DMS153 treated with DMSO at 0.1 percent for 48 hours (cell line): ENCODE data around the gene EXOC3L2.

ENCODE experiments used
- DNase-seq: peaks from one replicate; lab custom pipeline; 2025; ENCODE audit not compliant: unreplicated experiment; lab: John Stamatoyannopoulos, UW

Gene EXOC3L2

GRCh38 chr19:45222724-45223123, 22.5 kb downstream of the EXOC3L2 start:
- no peak for DNase-seq

GRCh38 chr19:45218911-45219743, 26.1 kb downstream of the EXOC3L2 start:
- DNase-seq: no peak

DNA sequence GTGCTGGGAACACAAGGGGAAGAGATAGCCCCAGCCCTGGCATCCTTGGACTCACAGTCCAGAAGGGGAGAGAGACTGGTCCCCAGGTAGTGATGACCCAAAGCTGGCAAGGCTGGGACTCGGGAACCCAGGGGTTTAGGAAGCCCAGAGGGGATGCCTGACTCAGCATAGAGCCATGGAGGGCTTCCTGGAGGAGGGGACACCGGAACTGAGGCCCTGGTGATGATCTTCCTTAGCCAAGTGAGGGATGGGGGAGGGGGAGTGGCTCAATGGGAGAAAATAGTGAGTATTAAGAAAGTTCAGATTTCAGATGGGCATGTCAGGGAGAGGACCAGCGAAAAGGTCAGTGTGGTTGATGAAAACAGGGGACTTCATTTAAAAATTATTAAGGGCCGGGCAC, 26.8 kb downstream of the EXOC3L2 start:
- DNase-seq: no peak

DNA sequence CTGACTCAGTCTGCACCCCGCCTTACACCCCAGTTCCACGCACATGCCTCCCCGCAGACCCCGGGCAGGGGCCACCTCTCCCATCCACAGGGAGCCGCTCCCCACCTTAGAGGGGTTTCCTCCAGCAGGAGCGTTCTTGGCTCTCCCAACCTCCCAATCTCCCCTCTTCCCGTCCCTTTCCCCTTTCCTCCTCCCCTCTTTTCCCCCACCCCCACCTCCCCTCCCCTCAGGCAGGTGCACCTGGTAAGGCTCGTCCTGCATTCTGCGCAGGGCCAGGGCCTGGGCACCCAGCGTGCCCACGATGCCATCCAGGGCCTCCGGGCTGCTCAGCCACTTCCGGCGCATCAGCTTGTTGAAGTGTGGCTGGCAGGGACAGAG, 27.3 kb downstream of the EXOC3L2 start:
- DNase-seq: no peak

GRCh38 chr19:45217193-45217956, 27.8 kb downstream of the EXOC3L2 start:
- no peak for DNase-seq

GRCh38 chr19:45216667-45217066, 28.5 kb downstream of the EXOC3L2 start:
- DNase-seq: no peak

GRCh38 chr19:45215391-45216191, 29.6 kb downstream of the EXOC3L2 start:
- DNase-seq: peak; percentile 39

GRCh38 chr19:45213031-45213430, 32.2 kb downstream of the EXOC3L2 start:
- DNase-seq: no peak

- no peak for DNase-seq
Measured at GRCh38 chr19:45211751-45212381, 33.3 kb downstream of the EXOC3L2 start.

DNA sequence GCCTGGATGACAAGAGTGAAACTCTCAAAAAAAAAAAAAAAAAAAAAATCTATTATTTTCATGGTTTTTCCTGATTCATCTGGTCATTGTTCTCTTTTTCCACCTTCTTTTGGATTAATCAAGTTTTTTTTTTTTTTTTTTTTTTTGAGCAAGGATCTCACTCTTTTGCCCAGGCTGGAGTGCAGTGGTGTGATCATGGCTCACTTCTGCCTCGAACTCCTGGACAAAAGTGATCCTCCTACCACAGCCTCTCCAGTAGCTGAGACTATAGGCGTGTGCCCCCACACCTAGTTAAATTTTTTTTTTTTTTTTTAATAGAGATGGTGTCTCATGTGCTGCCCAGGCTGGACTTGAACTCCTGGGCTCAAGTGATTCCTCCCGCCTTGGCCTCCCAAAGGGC, 38.9 kb downstream of the EXOC3L2 start:
- no peak for DNase-seq

- DNase-seq: no peak
Measured at GRCh38 chr19:45205810-45206209, 39.4 kb downstream of the EXOC3L2 start.

GRCh38 chr19:45202637-45203036, 42.6 kb downstream of the EXOC3L2 start:
- no peak for DNase-seq

DNA sequence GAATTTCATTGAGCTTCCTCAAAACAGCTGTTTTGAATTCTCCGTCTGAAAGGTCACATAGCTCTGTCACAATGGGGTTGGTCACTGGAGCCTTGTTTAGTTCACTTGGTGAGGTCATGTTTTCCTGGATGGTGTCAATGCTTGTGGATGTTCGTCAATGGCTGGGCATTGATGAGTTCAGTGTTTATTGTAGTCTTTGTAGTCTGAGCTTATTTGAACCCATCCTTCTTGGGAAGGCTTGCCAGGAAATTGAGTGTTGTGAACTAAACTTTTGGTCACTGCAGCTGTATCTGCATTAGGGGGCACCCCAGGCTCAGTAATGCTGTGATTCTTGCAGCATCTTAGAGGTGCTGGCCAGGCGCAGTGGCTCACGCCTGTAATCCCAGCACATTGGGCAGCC, 44.6 kb downstream of the EXOC3L2 start:
- DNase-seq: no peak

- DNase-seq: no peak
Measured at GRCh38 chr19:45195764-45196163, 49.4 kb downstream of the EXOC3L2 start.

- DNase-seq: no peak
Measured at GRCh38 chr19:45191375-45191774, 53.8 kb downstream of the EXOC3L2 start.

GRCh38 chr19:45189971-45190370, 55.2 kb downstream of the EXOC3L2 start:
- no peak for DNase-seq

DNA sequence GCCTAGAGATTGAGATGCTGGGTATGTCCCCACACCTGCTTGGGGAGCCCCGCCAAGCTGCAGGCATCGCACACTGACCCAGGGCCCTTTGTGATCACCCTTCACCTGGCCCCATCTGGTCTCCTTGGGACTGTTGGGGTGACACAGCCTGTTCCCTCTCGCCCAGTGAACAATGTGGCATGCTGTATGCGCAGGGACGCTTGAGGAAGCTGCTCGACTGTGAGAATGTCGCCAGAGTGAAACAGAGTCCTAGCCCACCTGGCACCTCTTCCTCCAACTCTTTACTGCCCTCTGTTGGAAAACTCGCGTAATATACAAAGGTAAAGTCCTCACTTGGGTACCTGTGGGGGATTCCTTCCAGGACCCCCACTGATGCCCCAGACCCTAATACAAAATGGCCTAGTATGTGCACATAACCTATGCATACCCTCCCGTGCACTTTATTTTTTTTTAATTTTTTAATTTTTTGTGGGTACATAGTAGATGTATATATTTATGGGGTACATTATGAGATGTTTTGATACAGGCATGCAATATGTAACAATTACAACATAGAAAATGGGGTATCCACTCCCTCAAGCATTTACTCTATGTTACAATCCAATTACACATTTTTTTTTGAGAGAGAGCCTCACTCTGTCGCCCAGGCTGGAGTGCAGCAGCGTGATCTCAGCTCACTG, 57.6 kb downstream of the EXOC3L2 start:
- no peak for DNase-seq

- no peak for DNase-seq
Measured at GRCh38 chr19:45186509-45187334, 58.5 kb downstream of the EXOC3L2 start.

- no peak for DNase-seq
Measured at GRCh38 chr19:45184115-45184514, 61.1 kb downstream of the EXOC3L2 start.

GRCh38 chr19:45182758-45183157, 62.4 kb downstream of the EXOC3L2 start:
- no peak for DNase-seq
